DND-41 (cell line): ENCODE results near the gene ATP2A3.

Source experiments
- CTCF ChIP-seq: IDR thresholded peaks from 2 replicates; pipeline ENCODE4 v1.5.1; 2012; ENCODE audit warnings: borderline replicate concordance, low read length, moderate library complexity, mild to moderate bottlenecking; ENCODE audit not compliant: poor library complexity, severe bottlenecking; ENCODE audit errors: extremely low read depth
- EZH2 ChIP-seq: IDR thresholded peaks from 3 replicates; pipeline ENCODE4 v1.6.1; 2012; ENCODE audit warnings: borderline replicate concordance, low read depth, mild to moderate bottlenecking, moderate library complexity, low read length, inconsistent platforms; ENCODE audit not compliant: severe bottlenecking

DNA sequence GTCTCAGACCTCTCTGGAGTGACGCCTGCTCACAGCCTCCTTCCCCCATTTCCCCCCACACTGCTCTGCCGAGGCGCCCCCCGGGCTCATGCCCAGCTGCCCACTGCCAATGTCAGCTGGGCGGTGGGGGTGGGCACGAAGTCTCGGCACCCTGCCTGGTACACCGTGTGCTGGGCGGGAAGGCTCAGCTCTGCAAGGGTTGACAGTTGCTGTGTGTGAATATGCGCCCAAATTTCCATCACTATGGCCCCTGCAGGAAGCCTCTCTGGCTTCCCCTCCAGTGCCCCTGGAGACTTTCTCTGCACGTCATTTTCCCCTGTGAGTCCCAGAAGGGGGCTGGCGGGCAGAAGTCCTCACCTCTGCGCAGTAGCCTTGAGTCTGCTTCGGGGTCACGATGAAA, 59.7 kb downstream of the ATP2A3 start:
- TF ChIP-seq CTCF (no peak), EZH2 (no peak)
